T-helper 2 cell (primary cell): ENCODE measurements around the gene CSTA.

Experiments used
- DNase-seq, 5 experiments: peaks; one replicate each; pipeline versions ENCODE4 v3.0.0 to v3.0.0-alpha.2; 2012 to 2022

The CSTA gene

DNA sequence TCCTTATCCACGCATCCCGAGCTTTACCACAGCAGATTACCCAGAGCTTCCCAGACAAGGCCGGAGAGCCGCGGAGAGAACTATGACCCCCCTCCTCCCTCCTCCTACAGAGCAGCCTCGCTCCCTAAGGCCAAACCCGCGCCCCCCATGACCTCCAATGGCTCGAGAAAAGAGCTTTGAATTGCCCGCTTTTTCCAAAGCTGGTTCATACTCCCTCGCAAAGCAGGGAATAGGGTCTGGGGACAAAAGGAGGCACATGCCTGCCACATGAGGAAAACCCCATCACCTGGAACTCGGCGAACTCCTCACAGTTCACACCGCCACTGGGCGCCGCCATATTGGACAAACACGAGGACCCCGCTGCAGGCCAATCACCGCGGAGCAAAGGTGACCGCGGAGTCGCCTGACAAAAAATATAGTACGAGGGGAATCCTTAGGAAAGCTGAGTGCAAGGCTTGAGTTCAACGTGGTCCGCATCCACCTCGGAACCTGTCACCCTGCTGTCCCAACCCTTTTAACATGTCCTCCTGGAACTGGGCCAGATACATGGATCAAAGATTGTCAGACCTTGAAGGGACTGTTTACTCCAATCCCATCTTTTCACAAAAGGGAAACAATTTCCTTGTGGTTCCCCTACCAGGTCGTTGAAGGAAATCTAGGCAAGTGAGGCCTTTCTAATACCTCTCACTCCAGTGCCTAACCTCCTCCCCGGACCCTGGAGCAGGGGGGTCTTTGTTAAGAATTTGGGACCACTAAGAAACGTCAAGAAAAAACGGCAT lies 58.0 kb downstream of the CSTA start, which contains the start of gene MIX23:
Gene MIX23 (minus strand): TSS at position 344 of the 779 bp plus-strand sequence. CDS start 7 bp downstream, at position 337.
- DNase-seq, result peak; percentile 66 to 87 (median 76)

DNA sequence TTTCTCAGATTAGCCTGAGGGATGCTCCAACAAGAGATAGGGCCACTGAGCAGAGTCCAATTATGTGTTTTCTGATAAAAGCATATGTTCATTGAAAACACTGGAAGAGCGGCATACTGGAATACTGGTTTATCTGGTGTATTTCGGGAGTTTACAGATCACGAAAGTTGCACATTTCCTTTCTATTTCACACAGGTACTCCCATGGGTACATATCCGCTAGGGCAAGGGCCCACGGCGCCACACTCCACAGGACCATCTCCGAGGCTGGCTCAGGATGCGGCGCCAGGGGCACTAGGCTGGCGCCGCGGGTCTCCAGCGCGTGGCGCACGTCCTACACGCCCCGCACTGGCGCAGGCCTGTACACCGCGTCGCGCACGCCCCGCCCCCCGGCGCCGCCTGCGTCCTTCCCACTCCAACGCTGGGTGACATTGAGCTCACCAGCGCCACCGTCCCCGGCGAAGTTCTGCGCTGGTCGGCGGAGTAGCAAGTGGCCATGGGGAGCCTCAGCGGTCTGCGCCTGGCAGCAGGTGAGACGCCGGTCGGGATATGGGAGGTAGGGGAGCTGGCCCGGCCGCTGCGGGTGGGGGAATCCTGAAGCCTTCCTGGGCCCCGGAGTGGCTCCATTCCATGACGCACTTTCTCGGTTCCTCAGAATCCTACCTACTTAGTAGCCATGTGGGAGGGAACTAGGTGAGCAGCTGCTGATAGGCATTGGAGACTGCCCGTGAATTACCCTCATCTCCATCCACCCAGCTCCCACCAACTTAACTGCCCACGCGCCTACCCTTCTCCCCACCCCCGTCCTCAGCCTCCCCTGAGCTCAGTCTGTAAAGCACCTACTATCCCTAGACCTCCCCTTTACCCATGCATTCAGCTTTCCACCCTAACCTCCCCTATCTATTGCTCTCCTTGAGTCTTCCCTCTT lies 59.0 kb downstream of the CSTA start, which contains the start of gene FAM162A:
Gene FAM162A (plus strand): TSS at position 412 of the 927 bp plus-strand sequence. CDS start 84 bp downstream, at position 496.
- peak; percentile 86 to 97 (median 90) for DNase-seq

DNA sequence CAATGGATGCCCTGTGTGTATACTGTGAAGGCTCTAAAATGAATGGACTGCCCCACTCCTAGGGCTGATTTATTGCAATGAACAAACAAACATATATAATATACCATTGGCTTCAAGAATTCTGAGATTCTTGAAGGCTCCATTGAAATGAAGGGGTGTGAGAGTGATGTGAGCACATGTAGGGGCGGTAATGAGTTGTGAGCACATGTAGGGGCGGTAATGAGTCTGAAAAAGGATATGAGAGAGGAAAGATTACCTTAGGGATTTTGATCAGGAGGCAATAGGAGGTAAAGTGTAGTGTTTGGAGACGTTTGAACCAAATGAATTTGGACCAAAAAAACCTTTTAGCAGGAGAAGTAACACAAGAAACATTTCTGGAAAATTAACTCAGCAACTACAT lies 62.7 kb downstream of the CSTA start:
- no peak for DNase-seq

DNA sequence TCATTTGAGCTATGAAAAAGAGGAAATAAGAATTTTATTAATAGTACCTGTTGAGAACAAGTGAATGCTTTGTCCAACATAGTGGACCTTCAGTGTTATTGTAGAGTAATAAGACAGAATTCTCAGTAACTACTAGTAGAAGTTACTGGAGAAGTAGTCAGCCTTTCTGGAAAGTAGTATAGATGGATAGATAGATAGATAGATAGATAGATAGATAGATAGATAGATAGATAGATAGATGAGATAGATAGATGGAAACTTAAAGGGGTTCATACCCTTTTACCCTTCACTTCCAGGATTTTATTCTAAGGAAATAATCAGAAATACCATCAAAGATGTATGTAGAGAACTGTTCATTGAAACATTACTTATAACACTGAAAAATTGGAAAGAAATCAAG lies 64.1 kb downstream of the CSTA start:
- no peak for DNase-seq

DNA sequence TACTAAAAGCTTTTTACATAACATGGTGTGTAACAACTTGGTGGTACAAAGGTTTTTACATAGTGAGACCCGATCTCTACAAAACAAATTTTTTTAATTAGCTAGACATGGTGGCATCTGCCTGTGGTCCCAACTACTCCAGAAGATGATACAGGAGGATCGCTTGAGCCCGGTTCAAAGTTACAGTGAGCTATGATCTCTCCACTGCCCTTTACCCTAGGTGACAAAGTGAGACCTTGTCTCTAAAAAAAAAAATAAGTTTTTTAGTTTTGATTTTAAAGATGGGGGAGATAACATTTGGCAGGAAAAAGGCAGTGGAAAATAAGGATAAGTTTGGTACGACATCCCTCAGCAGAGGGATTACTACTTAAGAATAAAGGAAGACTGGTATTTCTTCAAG lies 64.8 kb downstream of the CSTA start:
- no peak for DNase-seq

DNA sequence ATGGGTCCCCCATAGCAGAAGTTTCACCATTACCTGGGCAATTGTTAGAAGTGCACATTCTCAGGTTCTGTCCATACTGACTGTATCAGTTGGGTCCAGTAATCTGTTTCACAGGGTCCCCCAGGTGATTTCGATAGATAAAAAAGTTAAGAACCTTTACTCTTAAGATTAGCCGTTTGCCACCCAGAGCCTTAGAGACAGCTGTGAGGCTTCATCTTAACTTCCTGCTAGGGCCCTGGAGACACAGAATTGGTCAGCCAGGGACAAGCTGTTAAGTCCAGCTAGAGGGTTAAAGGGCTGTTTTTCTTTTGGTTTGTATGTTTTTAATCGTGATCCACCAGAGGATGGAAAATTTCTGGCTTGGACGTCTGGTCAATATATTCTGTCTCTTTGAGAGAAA lies 65.6 kb downstream of the CSTA start:
- no peak for DNase-seq
